A549 (cell line): ENCODE results near the gene B3GAT1. TPM values are rescaled to one million over a fixed set of nuclear protein-coding genes. Genes with fewer than 3 reads are reported as not detected.

Experiments used
- ATAC-seq, 2 experiments: fragments of 200-7000 bp in 1 of 2; fragments of >200 bp in 1 of 2; cut with Nextera tagmentation in 1 of 2; cut with Tn5 transposase in 1 of 2; 3 replicates each; pipeline versions ENCODE4 v1.8.0 to v1.9.1; 2018 to 2020; ENCODE audit warnings: mild to moderate bottlenecking in 1 of 2, moderate library complexity in 1 of 2
- CTCF ChIA-PET: fragments of 300-600 bp; sonication (Branson Sonifier 250); formaldehyde crosslinking; extraction: SDS; loops from one replicate; lab custom pipeline; 2021; ENCODE audit warnings: antibody characterized with exemption, inconsistent platforms; lab: Yijun Ruan, JAX
- POLR2A ChIA-PET: fragments of 350-600 bp; formaldehyde crosslinking; extraction: SDS; loops from one replicate; lab custom pipeline; 2021; ENCODE audit warnings: antibody characterized with exemption, inconsistent platforms; lab: Yijun Ruan, JAX
- DNase-seq, 2 experiments: peaks; one replicate each; pipeline versions ENCODE4 v3.0.0 to v3.0.0-alpha.2; 2011 to 2016; ENCODE audit warnings: low read depth in 1 of 2, low spot score in 1 of 2
- FAIRE-seq: peaks from 2 replicates; lab custom pipeline; 2011; peaks lifted over from hg19 to GRCh38; lab: Jason Lieb, UNC
- H3K27ac ChIP-seq, 2 experiments: fragments of >200 bp; sonication (Bioruptor Twin); formaldehyde crosslinking; 3 replicates each; pipeline ENCODE4 v1.5.1; 2016 to 2017
- H3K4me1 ChIP-seq: fragments of >200 bp; sonication (Bioruptor Twin); formaldehyde crosslinking; 3 replicates; pipeline ENCODE4 v1.6.1; 2016
- H3K4me2 ChIP-seq: fragments of >200 bp; sonication (Bioruptor Twin); formaldehyde crosslinking; 3 replicates; pipeline ENCODE4 v1.6.1; 2016
- H3K4me3 ChIP-seq: fragments of >200 bp; sonication (Bioruptor Twin); formaldehyde crosslinking; 3 replicates; pipeline ENCODE4 v1.5.1; 2016
- H3K9me3 ChIP-seq: fragments of >200 bp; sonication (Bioruptor Twin); formaldehyde crosslinking; 3 replicates; pipeline ENCODE4 v1.6.1; 2016
- CBX8 ChIP-seq: fragments of 200-600 bp; sonication (generic); IDR thresholded peaks from 2 replicates; pipeline ENCODE4 v1.6.1; 2016
- CEBPB ChIP-seq, 2 experiments: fragments of >200 bp in 1 of 2; sonication (Bioruptor Twin) in 1 of 2; formaldehyde crosslinking in 1 of 2; IDR thresholded peaks; 2 replicates each; pipeline ENCODE4 v1.6.1; 2012 to 2016
- CHD2 ChIP-seq: fragments of 150-350 bp; IDR thresholded peaks from 2 replicates; pipeline ENCODE4 v1.6.1; 2014; ENCODE audit warnings: low read length; ENCODE audit not compliant: partially characterized antibody
- EHMT2 ChIP-seq: fragments of 200-600 bp; sonication (generic); IDR thresholded peaks from 2 replicates; pipeline ENCODE4 v1.6.1; 2016; ENCODE audit warnings: antibody characterized with exemption, low read depth, mild to moderate bottlenecking, moderate library complexity
- FOSL2 ChIP-seq, 2 experiments: fragments of 450-650 bp in 1 of 2; fragments of >200 bp in 1 of 2; sonication (Bioruptor Twin) in 1 of 2; formaldehyde crosslinking; IDR thresholded peaks; 2 replicates each; pipeline versions ENCODE4 v1.5.0 to v1.6.1; 2016 to 2020; ENCODE audit warnings: mild to moderate bottlenecking in 1 of 2, moderate library complexity in 1 of 2
- HDAC2 ChIP-seq: fragments of 200-600 bp; sonication (generic); IDR thresholded peaks from 2 replicates; pipeline ENCODE4 v1.6.1; 2016
- HEYL ChIP-seq: fragments of 250-450 bp; sonication (Bioruptor Pico); IDR thresholded peaks from 2 replicates; pipeline ENCODE4 v1.8.0; 2021; ENCODE audit warnings: mild to moderate bottlenecking, moderate library complexity
- HOXB5 ChIP-seq: fragments of 250-450 bp; sonication (Bioruptor Pico); IDR thresholded peaks from 2 replicates; pipeline ENCODE4 v1.5.0; 2020; ENCODE audit warnings: mild to moderate bottlenecking, moderate library complexity
- KDM1A ChIP-seq: fragments of 200-600 bp; sonication (generic); IDR thresholded peaks from 2 replicates; pipeline ENCODE4 v1.6.1; 2016; ENCODE audit warnings: low read depth, mild to moderate bottlenecking
- MAFK ChIP-seq: fragments of 450-650 bp; IDR thresholded peaks from 2 replicates; pipeline ENCODE4 v1.6.1; 2014; ENCODE audit not compliant: partially characterized antibody
- MYC ChIP-seq: IDR thresholded peaks from 2 replicates; pipeline ENCODE4 v1.6.1; 2012; ENCODE audit warnings: mild to moderate bottlenecking, inconsistent platforms, low read length, improper control_type of control experiment, borderline replicate concordance
- NFE2L2 ChIP-seq: fragments of 150-350 bp; conservative IDR thresholded peaks from 2 replicates; pipeline ENCODE4 v1.6.1; 2014; ENCODE audit warnings: low read length
- POLR2A ChIP-seq: IDR thresholded peaks from 2 replicates; pipeline ENCODE4 v1.6.1; 2012; ENCODE audit warnings: mild to moderate bottlenecking, low read length
- RARB ChIP-seq: fragments of 250-450 bp; sonication (Bioruptor Pico); IDR thresholded peaks from 2 replicates; pipeline ENCODE4 v1.8.0; 2021; ENCODE audit warnings: mild to moderate bottlenecking, moderate library complexity
- RCOR1 ChIP-seq: fragments of 150-350 bp; IDR thresholded peaks from 2 replicates; pipeline ENCODE4 v1.6.1; 2014; ENCODE audit warnings: antibody characterized with exemption, low read length, low read depth
- SREBF2 ChIP-seq: fragments of 450-650 bp; IDR thresholded peaks from 2 replicates; pipeline ENCODE4 v1.6.1; 2014; ENCODE audit warnings: mild to moderate bottlenecking, moderate library complexity
- TFCP2L1 ChIP-seq: fragments of 250-450 bp; sonication (Bioruptor Pico); IDR thresholded peaks from 2 replicates; pipeline ENCODE4 v1.5.0; 2021; ENCODE audit warnings: mild to moderate bottlenecking
- ZC3H11A ChIP-seq: fragments of 450-650 bp; IDR thresholded peaks from 2 replicates; pipeline ENCODE4 v1.6.1; 2014; ENCODE audit warnings: antibody characterized with exemption, mild to moderate bottlenecking
- ZSCAN20 ChIP-seq: fragments of 250-450 bp; sonication (Bioruptor Pico); IDR thresholded peaks from 2 replicates; pipeline ENCODE4 v1.8.0; 2022; ENCODE audit warnings: mild to moderate bottlenecking, moderate library complexity
- WGBS: methylation state at CpG from one replicate; pipeline ENCODE4 v1.1.6; 2017; ENCODE audit errors: missing lambda C conversion rate; 5-methylcytosine and 5-hydroxymethylcytosine counted together
- polyA plus RNA-seq, 4 experiments: library from polyadenylated mRNA; depleted of rRNA in 3 of 4; stranded (reverse); fragments of >200 nt; fragmentation: RNase III in 1 of 4; extraction: RNeasy Plus Mini Kit Qiagen cat#74134 plus additional on column Dnase treatment in 1 of 4; gene quantifications; 2 replicates in 3 of 4; 3 replicates in 1 of 4; pipeline ENCODE4 v1.2.3, GENCODE V29; 2011 to 2017
- TF ChIP-seq, protein P1 (sequence below): IDR thresholded peaks from 2 replicates; pipeline ENCODE4 v1.6.1; 2012
- TF ChIP-seq, protein P2 (sequence below): fragments of 150-350 bp; IDR thresholded peaks from 2 replicates; pipeline ENCODE4 v1.6.1; 2014; ENCODE audit warnings: low read depth, mild to moderate bottlenecking, low read length
- TF ChIP-seq, protein P3 (sequence below): fragments of >200 bp; sonication (Bioruptor Twin); formaldehyde crosslinking; IDR thresholded peaks from 3 replicates; pipeline ENCODE4 v1.6.1; 2016
- TF ChIP-seq, protein P4 (sequence below): fragments of 200-600 bp; sonication (generic); IDR thresholded peaks from 2 replicates; pipeline ENCODE4 v1.6.1; 2016; ENCODE audit warnings: antibody characterized with exemption, mild to moderate bottlenecking, moderate library complexity

The B3GAT1 gene
- polyA plus RNA-seq, 2 of the 4 experiments (the other 2 are of a cell fraction), result not detected

DNA sequence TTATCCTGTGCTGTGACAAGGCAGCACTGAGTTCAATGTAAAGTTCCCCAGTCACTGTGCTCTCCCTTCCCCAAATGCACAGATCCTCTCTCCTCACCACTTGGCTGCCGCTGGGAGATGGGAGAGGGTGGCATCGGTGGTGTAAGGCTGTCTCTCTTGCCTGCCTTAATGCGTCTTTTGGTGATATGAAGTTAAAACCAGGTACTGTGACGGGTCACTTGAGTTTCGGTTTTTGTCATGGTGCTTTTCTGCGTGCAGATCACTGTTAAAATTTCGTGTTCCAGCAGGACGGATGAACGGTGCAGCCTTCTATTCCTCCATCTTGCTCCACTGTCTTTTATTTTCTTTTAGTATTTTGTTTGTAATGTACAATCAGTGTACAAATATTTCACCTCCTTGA lies 61.7 kb downstream of the B3GAT1 start:
- Histone ChIP-seq H3K4me1 (no peaks in the 10 kb centered on the region), H3K4me3 (no peak overlapping the region), H3K9me3 (no peaks in the 10 kb centered on the region), H3K27ac (no peak overlapping the region), H3K4me2 (no peak overlapping the region)
- DNase-seq (no peak), FAIRE-seq (no peak), ATAC-seq (no peak)
- no peak for TF ChIP-seq CHD2
- TF ChIP-seq FOSL2 (IDR thresholded peaks at IDR 0.05), result no peak
- no peak for TF ChIP-seq FOSL2 (CRISPR knock-in tag; IDR thresholded peaks at IDR 0.05)
- TF ChIP-seq, protein P1, sequence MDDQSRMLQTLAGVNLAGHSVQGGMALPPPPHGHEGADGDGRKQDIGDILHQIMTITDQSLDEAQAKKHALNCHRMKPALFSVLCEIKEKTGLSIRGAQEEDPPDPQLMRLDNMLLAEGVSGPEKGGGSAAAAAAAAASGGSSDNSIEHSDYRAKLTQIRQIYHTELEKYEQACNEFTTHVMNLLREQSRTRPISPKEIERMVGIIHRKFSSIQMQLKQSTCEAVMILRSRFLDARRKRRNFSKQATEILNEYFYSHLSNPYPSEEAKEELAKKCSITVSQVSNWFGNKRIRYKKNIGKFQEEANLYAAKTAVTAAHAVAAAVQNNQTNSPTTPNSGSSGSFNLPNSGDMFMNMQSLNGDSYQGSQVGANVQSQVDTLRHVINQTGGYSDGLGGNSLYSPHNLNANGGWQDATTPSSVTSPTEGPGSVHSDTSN, result no peak
- TF ChIP-seq CEBPB (IDR thresholded peaks at IDR 0.05), result no peak
- TF ChIP-seq EHMT2, result no peak
- TF ChIP-seq, protein P2, sequence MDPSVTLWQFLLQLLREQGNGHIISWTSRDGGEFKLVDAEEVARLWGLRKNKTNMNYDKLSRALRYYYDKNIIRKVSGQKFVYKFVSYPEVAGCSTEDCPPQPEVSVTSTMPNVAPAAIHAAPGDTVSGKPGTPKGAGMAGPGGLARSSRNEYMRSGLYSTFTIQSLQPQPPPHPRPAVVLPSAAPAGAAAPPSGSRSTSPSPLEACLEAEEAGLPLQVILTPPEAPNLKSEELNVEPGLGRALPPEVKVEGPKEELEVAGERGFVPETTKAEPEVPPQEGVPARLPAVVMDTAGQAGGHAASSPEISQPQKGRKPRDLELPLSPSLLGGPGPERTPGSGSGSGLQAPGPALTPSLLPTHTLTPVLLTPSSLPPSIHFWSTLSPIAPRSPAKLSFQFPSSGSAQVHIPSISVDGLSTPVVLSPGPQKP, result no peak
- TF ChIP-seq ZC3H11A, result no peak
- no peak for TF ChIP-seq RCOR1
- TF ChIP-seq MYC, result no peak
- no peak for TF ChIP-seq RARB (CRISPR knock-in tag)
- TF ChIP-seq SREBF2, result no peak
- no peak for TF ChIP-seq MAFK
- no peak for TF ChIP-seq HOXB5 (CRISPR knock-in tag)
- ChIA-PET CTCF (no interaction called here), POLR2A (no interaction called here)
- 59% methylated on average over 9 of the region's 9 CpGs for WGBS

DNA sequence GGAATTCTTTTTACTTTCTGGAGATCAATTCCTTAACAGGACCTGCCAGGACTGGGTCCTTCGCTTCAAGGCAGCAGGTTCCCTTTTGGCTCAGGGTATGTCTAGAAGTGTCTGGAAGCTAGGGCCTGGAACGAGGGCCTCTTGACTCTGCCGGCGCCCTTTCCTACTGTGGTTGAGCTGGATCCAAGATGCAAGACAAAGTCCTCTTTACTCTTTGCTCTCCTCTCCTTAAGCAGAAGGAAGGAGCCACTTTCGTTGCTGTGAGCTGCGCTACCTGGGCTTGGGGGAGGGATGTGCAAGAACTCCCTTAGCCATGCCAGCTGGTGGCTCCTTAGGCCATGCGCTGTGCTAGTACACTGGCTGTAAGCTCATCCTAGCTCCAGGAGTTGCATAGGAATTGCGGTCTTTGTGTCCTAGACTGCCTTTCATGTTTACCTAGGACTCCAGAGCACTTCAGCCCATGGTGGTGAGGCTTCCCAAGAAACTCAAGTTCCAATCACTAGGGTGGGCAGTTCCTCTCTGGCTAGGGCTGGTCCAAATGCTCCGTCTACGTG lies 62.2 kb downstream of the B3GAT1 start:
- DNase-seq (no peak), FAIRE-seq (no peak), ATAC-seq (no peak)
- Histone ChIP-seq H3K9me3 (no peaks in the 10 kb centered on the region), H3K4me3 (no peak overlapping the region), H3K4me2 (no peak overlapping the region), H3K4me1 (no peaks in the 10 kb centered on the region), H3K27ac (no peak overlapping the region)
- TF ChIP-seq POLR2A (no peak), TFCP2L1 (CRISPR knock-in tag) (no peak)
- TF ChIP-seq, protein P3, sequence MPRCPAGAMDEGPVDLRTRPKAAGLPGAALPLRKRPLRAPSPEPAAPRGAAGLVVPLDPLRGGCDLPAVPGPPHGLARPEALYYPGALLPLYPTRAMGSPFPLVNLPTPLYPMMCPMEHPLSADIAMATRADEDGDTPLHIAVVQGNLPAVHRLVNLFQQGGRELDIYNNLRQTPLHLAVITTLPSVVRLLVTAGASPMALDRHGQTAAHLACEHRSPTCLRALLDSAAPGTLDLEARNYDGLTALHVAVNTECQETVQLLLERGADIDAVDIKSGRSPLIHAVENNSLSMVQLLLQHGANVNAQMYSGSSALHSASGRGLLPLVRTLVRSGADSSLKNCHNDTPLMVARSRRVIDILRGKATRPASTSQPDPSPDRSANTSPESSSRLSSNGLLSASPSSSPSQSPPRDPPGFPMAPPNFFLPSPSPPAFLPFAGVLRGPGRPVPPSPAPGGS, result no peak
- ChIA-PET POLR2A (no interaction called here), CTCF (no interaction called here)
- WGBS, result 67% methylated on average over 6 of the region's 10 CpGs

DNA sequence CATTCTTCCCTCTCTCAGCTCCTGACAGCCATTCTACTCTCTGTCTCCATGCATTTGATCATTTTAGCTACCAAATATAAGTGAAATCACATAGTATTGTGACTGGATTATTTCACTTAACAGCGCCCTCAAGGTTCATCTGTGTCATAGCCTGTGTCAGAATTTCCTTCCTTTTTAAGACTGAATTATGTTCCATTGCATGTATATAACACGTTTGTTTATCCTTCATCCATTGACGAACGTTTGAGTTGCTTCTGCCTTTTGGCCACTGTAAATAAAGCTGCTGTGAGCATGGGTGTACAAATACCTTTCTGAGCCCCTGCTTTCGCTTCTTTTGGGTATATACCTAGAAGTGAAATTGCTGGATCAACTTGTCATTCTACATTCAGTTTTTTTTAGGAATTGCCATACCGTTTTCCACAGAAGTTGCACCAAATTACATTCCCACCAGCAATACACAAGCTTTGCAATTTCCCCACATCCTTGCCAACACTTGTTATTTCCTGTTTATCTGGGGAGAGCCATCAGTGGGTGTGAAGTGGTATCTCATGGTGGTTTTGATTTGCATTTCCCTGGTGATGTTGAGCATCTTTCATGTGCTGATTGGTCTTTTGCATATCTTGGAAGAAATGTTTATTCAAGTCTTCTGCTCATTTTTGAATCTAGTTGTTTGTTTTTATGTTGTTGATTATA lies 62.8 kb downstream of the B3GAT1 start:
- H3K4me1 ChIP-seq, result no peaks in the 10 kb centered on the region
- ChIA-PET POLR2A (no interaction called here), CTCF (no interaction called here)
- FAIRE-seq (no peak), DNase-seq (no peak), ATAC-seq (no peak)
- H3K4me2 ChIP-seq, result no peak overlapping the region
- H3K27ac ChIP-seq, result no peak overlapping the region
- no peaks in the 10 kb centered on the region for H3K9me3 ChIP-seq
- WGBS, result 40% methylated on average over 6 of the region's 6 CpGs
- no peak overlapping the region for H3K4me3 ChIP-seq
- TF ChIP-seq MYC, result no peak
- TF ChIP-seq KDM1A, result no peak
- no peak for TF ChIP-seq MAFK
- no peak for TF ChIP-seq CBX8
- no peak for TF ChIP-seq HOXB5 (CRISPR knock-in tag)
- TF ChIP-seq, protein P4, sequence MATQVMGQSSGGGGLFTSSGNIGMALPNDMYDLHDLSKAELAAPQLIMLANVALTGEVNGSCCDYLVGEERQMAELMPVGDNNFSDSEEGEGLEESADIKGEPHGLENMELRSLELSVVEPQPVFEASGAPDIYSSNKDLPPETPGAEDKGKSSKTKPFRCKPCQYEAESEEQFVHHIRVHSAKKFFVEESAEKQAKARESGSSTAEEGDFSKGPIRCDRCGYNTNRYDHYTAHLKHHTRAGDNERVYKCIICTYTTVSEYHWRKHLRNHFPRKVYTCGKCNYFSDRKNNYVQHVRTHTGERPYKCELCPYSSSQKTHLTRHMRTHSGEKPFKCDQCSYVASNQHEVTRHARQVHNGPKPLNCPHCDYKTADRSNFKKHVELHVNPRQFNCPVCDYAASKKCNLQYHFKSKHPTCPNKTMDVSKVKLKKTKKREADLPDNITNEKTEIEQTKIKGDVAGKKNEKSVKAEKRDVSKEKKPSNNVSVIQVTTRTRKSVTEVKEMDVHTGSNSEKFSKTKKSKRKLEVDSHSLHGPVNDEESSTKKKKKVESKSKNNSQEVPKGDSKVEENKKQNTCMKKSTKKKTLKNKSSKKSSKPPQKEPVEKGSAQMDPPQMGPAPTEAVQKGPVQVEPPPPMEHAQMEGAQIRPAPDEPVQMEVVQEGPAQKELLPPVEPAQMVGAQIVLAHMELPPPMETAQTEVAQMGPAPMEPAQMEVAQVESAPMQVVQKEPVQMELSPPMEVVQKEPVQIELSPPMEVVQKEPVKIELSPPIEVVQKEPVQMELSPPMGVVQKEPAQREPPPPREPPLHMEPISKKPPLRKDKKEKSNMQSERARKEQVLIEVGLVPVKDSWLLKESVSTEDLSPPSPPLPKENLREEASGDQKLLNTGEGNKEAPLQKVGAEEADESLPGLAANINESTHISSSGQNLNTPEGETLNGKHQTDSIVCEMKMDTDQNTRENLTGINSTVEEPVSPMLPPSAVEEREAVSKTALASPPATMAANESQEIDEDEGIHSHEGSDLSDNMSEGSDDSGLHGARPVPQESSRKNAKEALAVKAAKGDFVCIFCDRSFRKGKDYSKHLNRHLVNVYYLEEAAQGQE, result no peak
- no peak for TF ChIP-seq ZSCAN20 (CRISPR knock-in tag)
- no peak for TF ChIP-seq NFE2L2
- no peak for TF ChIP-seq ZC3H11A
- TF ChIP-seq HDAC2, result no peak
- TF ChIP-seq, protein P2, result no peak
- TF ChIP-seq, protein P1, result no peak
- TF ChIP-seq SREBF2, result no peak
- no peak for TF ChIP-seq CEBPB (IDR thresholded peaks at IDR 0.05)
- TF ChIP-seq HEYL, result no peak
